Measurements from ENCODE around the gene ZC3H18. TPM values are rescaled to one million over a fixed set of nuclear protein-coding genes. Genes with fewer than 3 reads are reported as not detected.

ZC3H18 gene
- total RNA-seq, 1 experiment from 2014 or later: 76.4 TPM

DNA sequence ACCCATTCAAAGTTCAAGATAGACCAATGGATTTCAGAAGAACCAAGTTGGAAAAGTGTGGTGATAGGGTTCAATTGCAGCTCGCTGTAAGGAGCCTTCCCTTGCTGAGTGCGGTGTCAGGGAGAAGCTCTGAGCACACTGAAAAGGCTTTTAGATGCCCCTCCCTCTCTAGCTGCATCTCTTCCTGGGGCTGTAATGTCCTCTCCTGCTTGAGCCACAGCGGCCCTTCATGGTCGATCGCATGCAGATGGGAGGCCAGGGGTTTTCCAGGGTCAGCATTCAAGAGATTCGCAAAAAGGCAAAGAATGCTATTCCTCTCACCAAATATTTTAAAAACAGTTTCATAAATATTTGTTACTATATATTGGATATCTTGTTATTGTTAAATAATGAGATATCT lies 23.7 kb downstream of the ZC3H18 start:
- H3F3A ChIP-seq (ENCODE audit: insufficient read depth, low read depth): no peaks in the 10 kb centered on the region
- H3K4me3 ChIP-seq: no peak overlapping the region
- H3K4me2 ChIP-seq: no peak overlapping the region
- H3K36me3 ChIP-seq (ENCODE audit: low read depth): no peaks in the 10 kb centered on the region; the same call in 1 of the 2 replicates
- H3K4me1 ChIP-seq (replicated peaks; ENCODE audit: insufficient read depth): no peaks in the 10 kb centered on the region
- H3K9me3 ChIP-seq (ENCODE audit: insufficient read depth, low read depth): no peaks in the 10 kb centered on the region
- H3K9me2 ChIP-seq (ENCODE audit: insufficient read depth): no peaks in the 10 kb centered on the region
- H3K27ac ChIP-seq: no peak overlapping the region
- no TSS peak for BruUV-seq (replicated peaks)
- TF ChIP-seq, protein P1, sequence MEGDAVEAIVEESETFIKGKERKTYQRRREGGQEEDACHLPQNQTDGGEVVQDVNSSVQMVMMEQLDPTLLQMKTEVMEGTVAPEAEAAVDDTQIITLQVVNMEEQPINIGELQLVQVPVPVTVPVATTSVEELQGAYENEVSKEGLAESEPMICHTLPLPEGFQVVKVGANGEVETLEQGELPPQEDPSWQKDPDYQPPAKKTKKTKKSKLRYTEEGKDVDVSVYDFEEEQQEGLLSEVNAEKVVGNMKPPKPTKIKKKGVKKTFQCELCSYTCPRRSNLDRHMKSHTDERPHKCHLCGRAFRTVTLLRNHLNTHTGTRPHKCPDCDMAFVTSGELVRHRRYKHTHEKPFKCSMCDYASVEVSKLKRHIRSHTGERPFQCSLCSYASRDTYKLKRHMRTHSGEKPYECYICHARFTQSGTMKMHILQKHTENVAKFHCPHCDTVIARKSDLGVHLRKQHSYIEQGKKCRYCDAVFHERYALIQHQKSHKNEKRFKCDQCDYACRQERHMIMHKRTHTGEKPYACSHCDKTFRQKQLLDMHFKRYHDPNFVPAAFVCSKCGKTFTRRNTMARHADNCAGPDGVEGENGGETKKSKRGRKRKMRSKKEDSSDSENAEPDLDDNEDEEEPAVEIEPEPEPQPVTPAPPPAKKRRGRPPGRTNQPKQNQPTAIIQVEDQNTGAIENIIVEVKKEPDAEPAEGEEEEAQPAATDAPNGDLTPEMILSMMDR (conservative IDR thresholded peaks at IDR 0.05): no peak
- TF ChIP-seq EZH2 (IDR thresholded peaks at IDR 0.05; ENCODE audit: low read depth): no peak
- POLR2A ChIA-PET (ENCODE audit: unreplicated experiment): no interaction called here
- no peak for DNase-seq
- H4K20me1 ChIP-seq (ENCODE audit: insufficient read depth): peaks cover 9% of the 10 kb centered on the region
- no peak overlapping the region for H2AFZ ChIP-seq
- H3K27me3 ChIP-seq (ENCODE audit: insufficient read depth, low read depth): no peaks in the 10 kb centered on the region
- intact Hi-C loops (cut with micrococcal nuclease; ENCODE audit: unreplicated experiment): no loop called here
- no peaks in the 10 kb centered on the region for H3K79me2 ChIP-seq (ENCODE audit: low read depth)
- CTCF ChIA-PET: no interaction called here

DNA sequence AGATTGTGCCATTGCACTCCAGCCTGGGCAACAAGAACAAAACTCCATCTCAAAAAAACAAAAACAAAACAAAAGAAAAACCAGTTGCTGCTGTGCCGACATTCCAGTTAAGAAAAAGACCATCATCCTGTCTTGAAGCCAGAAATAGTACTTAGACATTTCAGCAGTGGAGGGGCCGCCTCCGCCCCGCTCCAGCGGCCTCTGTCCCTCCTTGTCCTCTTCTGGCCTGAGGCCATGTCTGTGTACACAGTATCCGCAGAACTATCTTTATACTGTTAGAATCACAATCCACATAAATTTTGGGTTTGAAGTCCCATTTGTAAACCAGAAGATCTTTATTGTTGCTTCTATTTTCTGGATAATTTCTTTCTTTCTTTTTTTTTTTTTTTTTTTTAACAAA lies 24.9 kb downstream of the ZC3H18 start:
- Histone ChIP-seq H4K20me1 (ENCODE audit: insufficient read depth) (peaks cover 9% of the 10 kb centered on the region), H3K4me2 (no peak overlapping the region), H3K27ac (no peak overlapping the region), H2AFZ (no peak overlapping the region), H3K36me3 (ENCODE audit: low read depth) (peaks cover 3% of the 10 kb centered on the region; the same call in 1 of the 2 replicates), H3K79me2 (ENCODE audit: low read depth) (no peaks in the 10 kb centered on the region), H3K27me3 (ENCODE audit: insufficient read depth, low read depth) (no peaks in the 10 kb centered on the region), H3K9me2 (ENCODE audit: insufficient read depth) (no peaks in the 10 kb centered on the region), H3K4me3 (no peak overlapping the region), H3F3A (ENCODE audit: insufficient read depth, low read depth) (no peaks in the 10 kb centered on the region), H3K4me1 (replicated peaks; ENCODE audit: insufficient read depth) (no peaks in the 10 kb centered on the region), H3K9me3 (ENCODE audit: insufficient read depth, low read depth) (no peaks in the 10 kb centered on the region)
- intact Hi-C loops (cut with micrococcal nuclease; ENCODE audit: unreplicated experiment): no loop called here
- TF ChIP-seq, protein P1 (conservative IDR thresholded peaks at IDR 0.05): no peak
- no peak for TF ChIP-seq EZH2 (IDR thresholded peaks at IDR 0.05; ENCODE audit: low read depth)
- CTCF ChIA-PET: no interaction called here
- POLR2A ChIA-PET (ENCODE audit: unreplicated experiment): no interaction called here
- DNase-seq: no peak
- BruUV-seq (replicated peaks): no TSS peak

DNA sequence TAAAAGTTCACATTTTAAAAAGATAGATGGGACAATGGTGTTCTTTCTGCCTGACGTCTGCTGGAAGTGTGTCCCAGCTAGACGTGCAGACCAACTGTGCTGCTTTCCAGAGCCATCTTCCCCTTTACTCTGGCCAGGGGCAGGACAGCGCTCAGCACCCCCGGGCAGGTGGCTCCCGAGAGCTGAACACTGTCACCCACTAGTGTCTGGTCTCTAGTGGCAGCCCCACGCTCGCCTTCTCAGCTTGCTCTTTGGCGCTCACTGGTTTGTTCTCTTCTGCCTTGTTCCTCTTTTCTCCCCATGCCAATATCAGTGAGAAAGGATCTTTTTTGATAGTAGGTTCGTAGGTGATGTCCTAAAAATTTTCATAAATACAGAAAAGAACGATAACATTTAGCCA lies 25.7 kb downstream of the ZC3H18 start:
- Histone ChIP-seq H3K9me2 (ENCODE audit: insufficient read depth) (no peaks in the 10 kb centered on the region), H3K36me3 (ENCODE audit: low read depth) (peaks cover 9% of the 10 kb centered on the region; the same call in 1 of the 2 replicates), H3K4me2 (no peak overlapping the region), H2AFZ (no peak overlapping the region), H3K79me2 (ENCODE audit: low read depth) (no peaks in the 10 kb centered on the region), H3K27me3 (ENCODE audit: insufficient read depth, low read depth) (no peaks in the 10 kb centered on the region), H3K4me1 (replicated peaks; ENCODE audit: insufficient read depth) (no peaks in the 10 kb centered on the region), H3K4me3 (no peak overlapping the region), H4K20me1 (ENCODE audit: insufficient read depth) (peaks cover 9% of the 10 kb centered on the region), H3F3A (ENCODE audit: insufficient read depth, low read depth) (no peaks in the 10 kb centered on the region), H3K27ac (no peak overlapping the region), H3K9me3 (ENCODE audit: insufficient read depth, low read depth) (no peaks in the 10 kb centered on the region)
- no TSS peak for BruUV-seq (replicated peaks)
- intact Hi-C loops (cut with micrococcal nuclease; ENCODE audit: unreplicated experiment): no loop called here
- CTCF ChIA-PET: interaction anchor here (0.6 kb wide), 1 partner anchor 8 kb away, joined by 7 read pairs; no protein-coding TSS in a partner anchor
- DNase-seq: no peak
- POLR2A ChIA-PET (ENCODE audit: unreplicated experiment): no interaction called here
- TF ChIP-seq EZH2 (IDR thresholded peaks at IDR 0.05; ENCODE audit: low read depth): no peak
- TF ChIP-seq, protein P1 (conservative IDR thresholded peaks at IDR 0.05): no peak
